GM19328 (cell line): ENCODE measurements around the gene IL17RA.

Experiments
- ATAC-seq: cut with Tn5 transposase; IDR thresholded peaks from one replicate; pipeline ENCODE4 v1.9.1; 2021; ENCODE audit warnings: mild to moderate bottlenecking, moderate library complexity; ENCODE audit not compliant: unreplicated experiment

The IL17RA gene

DNA sequence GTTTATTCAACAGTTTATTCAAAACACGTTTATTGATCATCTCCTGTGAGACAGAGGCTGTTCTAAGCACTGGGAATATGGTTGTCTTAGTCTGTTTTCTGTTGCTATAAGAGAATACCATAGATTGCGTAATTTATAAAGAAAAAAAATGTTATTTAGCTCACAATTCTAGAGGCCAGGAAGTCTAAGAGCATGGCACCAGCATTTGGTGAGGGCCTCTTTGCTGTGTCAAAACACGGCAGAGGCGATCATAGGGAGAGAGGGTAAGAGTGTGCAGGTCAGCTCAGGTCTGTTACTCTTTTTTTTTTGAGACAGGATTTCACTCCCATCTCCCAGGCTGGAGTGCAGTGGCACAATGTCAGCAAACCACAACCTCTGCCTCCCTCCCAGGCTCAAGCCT is 5.2 kb upstream of the IL17RA start:
- ATAC-seq: no peak

DNA sequence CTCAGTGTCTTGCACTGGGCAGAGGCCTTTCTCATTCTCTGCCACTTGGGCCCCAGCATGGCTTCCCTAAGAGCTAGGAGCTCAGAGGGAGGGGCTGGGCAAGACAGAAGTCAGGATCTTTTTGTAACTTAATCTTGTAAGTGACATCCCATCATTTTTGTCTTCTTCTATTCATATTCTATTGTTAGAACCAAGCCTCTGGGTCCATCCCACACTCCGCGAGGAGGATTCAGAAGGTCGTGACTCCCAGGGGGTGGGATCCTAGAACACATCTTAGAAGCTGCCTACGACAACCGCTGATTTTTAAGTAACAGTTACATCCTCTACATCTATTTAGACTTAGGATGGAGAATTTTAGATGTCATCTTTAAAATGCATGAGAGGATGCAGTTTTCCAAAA is 1.5 kb upstream of the IL17RA start:
- ATAC-seq: no peak

DNA sequence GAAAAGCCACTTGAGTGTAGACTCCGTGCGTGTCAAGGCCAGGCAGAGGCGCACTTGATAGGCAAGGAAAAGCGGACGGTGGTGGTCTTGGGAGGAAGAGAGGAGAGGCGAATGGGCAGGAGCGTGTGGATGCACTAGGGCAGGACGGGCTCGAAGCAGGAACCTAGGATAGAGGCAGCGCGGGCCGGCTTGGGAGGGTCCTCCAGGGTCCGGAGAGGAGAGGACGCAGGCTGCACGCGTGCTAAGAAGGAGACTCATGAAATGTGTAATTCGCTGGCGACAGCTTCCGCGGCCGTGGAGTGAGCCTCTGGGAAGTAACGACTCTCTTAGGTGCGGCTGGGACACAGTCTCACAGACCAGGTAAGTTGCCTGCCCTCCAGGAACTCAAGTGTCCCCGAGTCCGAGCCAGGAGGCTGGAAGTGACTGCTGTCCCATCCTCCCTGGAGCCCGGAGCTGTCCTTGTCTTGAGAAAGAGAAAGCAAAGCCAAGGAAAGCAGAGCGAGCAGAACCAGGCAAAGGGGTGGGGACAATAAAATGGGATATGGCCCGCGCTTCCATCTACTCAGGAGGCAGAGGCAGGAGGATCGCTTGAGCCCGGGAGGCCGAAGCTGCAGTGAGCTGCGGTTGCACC is 874 bp upstream of the IL17RA start:
- no peak for ATAC-seq

DNA sequence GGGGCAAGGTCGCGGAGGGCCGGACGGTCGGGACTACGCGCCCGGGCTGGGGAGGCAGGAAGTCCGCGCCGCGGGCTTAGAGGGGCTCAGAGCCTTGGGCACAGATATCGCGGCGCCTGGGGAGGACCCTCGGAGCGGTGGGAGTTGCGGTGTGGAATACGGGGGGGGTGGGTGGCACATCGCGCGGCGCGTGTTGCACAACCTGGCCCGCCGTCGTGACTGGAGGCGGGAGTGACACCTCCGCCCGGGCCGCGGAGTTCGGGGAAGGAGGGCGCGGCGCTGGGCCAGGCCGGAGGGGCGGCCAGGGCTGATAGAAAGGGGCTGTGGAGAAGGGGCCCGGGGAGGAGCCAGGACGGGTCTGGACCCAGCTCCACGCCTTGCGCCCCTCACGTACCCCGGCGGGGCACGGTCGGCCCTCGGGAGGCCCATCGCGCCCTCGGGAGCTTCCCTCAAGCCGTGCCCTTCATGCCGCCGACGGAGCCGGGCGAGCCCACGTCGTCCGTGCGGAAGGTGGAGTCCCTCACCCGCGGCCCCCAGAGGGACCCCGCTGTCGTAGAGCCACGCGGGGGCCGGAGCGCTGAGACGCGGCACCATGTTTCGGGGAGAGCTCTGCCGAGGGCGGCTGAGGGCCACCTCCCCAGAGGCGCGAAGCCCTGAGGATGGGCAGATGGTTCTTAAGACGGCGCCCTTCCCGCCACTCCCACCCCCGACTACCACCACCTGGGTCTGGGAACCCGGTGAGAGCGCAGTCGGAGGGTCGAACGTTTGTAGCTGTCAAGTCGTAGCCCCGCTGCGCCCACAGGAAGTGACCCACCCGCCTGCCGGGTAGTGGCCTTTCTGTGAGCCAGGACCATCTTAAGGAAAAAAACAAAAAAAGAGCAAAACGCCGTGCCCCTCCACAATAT is 729 bp downstream of the IL17RA start:
- no peak for ATAC-seq

DNA sequence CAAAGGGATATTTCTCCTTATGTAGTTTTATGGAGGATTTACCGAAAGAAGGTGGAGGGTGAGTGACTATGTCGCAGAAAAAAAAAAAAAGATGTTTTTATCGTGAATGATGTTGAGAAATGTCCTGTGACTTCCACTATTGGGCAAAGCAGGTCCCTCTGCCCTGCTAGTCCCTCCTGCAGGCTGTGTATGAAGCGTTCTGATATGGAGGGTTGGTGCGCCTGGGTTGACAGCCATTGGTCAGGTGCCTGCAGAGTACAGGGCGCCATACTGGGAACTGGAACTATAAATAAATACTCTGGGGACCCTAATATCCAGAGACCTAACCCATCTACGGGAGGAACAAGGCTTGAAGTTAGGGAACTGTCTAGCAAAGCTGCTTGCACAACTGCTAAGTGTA is 1.5 kb downstream of the IL17RA start:
- no peak for ATAC-seq

DNA sequence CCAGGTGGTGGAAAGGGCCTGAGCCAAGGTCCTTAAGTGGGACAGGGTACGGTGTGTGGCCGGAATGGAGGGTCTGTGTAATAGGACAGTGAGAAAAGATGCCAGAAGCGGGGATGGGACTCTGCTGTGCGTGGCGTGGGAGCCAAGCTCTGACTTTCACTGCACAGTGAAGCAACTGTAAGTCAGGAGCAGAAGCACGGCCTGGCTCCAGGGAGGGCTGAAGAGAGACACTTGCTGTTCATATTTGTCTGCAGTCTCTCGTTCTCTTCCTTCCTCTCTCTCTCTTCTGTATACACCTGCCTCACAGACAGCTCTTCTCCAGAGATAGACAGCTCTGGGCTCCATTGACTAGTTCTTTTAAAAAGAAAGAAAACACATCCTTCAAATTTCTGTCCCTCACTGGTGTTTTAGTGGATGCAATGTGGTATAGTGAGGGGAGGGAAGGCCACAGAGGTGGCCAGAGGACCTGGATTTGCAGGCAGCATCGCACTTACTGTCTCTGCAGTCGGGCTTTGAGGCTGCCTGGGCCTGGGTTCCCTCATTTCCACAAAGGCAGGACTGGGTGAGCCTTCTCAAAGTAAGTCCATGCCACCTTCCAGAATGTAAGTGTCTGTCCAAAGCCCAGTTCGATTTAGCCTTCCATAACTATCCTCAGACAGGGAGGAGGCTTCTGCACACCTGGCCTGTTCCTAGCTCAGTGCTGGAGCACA is 2.1 kb downstream of the IL17RA start:
- ATAC-seq: no peak

DNA sequence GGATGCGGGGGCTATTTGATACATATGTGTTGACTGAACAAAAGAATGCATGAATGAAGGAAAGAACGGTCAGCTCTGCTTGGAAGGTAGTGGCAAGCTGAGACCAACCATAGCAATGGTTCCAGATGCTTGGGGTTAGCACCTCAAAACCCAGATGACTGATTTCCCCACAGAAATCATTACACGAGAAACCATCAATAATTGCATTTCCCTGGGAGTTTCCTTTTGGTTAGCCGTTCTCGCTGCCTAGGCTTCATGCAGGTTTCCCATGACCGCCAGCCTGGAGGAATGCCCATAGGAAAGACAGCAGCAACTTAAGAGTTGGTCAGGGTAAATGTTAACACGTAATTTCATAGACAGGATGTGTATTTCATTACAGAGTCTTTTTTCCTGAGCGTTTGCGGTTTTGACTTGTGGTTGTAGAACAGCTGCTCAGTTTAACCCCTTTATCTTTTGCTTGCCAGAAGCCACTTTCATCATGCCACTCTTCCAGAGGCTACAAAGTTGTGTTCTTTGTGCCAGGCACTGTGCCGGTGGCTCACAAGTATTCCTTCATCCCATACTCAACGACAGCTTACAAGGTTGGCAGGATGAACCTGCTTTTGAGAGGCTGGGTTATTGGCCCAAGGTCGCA is 2.8 kb downstream of the IL17RA start:
- ATAC-seq: no peak

DNA sequence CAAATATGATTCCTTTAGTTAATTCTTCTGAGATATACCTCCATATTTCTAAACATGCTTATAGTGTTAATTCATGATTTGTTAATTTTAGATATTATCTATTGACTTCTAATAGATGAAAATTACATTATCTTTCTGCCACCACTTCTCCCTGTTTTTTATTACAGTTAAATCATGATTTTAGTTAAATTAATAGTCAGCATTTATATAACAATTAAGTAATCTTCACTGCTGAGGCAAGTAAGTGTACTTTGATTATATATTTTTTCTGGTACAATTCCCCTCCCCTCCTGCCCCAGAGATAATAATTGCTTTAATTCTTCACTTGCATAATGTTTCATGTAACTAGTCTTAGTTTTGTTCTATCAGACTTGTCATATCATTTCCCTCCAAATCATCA is 5.8 kb downstream of the IL17RA start:
- ATAC-seq: no peak

DNA sequence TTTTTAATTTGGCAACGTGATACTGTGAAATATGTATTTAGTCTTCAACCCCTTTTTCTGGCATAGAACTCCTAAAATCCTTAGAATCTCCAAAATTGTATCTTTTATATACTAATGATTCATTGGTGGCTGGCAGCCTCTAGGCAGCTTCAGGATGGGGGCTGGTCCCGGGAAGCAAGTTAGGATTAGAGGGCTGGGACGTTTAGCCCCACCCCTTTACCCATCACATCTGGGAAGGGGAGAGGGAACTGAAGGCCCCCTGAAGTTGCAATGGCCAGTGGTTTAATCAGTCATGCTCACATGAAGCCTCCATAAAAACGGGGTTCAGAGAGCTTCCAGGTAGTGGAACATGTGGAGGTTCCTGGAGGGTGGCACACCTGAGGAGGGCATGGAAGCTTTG is 7.1 kb downstream of the IL17RA start:
- ATAC-seq: no peak

DNA sequence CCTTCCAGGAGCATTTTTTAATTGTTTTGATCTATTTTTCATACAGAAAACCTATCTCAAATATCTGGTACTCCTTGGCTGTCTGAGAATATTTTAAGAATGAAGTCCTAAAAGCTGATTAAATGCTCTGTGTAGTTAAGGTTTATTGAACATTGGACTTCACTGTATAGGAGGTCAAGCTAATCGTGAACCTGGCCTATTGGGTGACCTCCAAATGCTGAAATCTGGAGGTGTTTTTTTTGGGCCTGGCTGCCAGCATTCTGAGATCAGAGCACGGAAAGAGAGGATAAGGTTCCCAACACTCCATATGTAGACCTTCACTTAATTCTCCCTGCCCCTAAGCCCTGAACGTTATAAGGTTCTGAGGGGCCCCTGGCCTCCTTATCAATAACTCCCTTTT is 8.3 kb downstream of the IL17RA start:
- ATAC-seq: no peak

DNA sequence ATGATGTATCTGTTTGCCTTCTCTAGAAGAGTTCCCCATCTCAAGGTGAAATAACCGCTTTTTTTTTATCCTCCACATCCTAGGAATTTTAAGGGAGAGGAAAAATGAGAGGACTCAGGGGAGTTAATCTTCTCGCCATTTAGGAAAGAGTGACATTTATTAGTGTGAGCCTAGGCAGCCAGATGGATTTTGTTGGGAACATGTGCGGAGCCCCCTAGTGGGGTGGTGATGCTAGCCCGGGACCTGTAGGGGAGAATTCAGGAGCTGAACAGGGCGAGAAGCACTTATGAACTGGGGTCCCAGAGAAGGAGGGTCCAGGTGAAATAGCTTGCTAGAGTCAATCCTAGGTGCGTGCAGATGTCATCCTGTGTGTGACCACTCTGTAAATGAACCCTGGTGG is 10.7 kb downstream of the IL17RA start:
- no peak for ATAC-seq

DNA sequence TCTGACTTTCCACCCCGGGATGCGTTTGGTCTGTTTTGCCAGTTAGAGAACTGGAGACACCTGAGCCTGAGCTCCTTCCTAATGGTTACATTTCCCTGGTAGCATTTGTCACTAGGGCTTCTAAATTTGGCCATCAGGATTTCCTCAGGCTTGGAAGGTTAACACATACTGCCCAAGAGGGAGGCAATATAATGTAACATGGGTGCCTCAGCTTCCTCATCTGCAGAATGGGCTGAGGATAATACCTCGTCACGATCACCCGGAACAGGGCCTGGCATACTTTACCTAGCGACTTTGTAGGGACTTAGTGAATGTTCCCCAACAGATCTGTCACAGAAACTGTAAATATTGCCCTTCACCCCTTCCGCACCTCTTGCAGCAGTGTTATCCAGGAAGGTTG is 11.3 kb downstream of the IL17RA start:
- ATAC-seq: no peak

DNA sequence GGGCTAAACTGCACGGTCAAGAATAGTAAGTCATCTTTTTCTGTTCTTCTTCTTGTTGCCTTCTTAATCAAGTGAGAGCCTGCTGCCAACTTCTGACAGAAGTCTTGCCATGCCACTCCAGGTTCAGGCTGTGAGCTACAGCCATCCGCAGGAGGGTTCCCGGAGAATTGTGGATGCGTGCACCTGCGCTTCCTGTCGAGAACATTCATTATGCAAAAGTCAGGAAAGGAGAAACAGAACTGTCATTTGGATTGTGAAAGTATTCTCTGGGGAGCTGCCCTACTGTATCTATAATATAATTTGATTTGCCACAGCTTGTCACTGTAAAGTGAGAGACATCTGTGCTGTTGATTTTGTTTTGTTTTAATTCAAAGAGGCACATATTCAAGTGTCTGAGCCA is 12.3 kb downstream of the IL17RA start:
- no peak for ATAC-seq

DNA sequence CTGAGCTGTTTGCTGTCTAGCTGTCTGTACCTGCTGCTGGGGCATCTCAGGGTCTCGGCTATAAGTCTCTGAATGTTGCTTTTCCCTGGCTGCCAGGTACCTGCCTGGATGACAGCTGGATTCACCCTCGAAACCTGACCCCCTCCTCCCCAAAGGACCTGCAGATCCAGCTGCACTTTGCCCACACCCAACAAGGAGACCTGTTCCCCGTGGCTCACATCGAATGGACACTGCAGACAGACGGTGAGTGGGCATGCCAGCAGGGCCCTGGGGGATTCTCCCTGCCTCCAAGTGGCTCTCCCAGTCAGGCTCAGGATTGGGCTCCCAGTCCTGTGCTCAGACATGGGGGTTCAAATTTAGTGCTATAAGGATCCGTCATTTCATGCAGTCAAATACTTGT is 12.9 kb downstream of the IL17RA start:
- no peak for ATAC-seq

DNA sequence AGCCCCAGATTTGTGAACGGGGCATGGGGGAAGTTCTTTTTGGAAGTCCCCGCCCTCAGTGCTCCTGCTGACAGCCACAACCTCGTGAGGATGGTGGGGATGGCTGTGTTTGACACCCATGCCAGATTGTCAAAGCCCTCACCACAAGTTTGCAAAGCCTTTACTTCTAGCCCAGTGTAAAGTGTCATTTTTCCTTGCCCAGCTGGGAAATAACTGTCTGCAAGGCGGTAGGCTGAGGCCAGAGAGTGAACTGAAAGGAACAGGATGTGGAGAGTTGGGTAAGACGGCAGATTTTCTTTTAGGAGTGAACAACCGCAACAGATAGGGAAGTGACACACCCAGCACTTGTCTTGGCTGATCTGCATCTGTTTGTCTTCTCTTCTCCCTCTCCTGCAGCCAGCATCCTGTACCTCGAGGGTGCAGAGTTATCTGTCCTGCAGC is 13.6 kb downstream of the IL17RA start:
- ATAC-seq: no peak

DNA sequence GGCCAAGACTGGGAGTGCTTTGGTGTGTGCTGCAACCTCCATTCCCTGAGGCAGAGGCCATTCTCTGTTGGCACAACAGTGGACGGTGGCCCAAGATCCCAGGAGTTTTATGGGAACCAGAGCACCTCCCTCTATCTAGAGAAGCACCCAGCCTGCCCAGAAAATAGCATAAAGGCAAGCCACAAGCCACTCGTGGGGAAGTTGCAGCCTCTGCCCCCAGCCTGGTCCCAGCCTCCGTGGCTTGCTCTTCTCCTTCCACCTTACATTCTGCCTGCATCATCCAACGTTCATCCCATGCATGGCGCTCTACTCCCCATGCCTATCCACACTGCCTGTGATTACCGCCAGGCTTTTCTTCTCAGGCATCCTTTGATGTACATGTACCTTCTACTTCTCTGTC is 15.8 kb downstream of the IL17RA start:
- no peak for ATAC-seq

DNA sequence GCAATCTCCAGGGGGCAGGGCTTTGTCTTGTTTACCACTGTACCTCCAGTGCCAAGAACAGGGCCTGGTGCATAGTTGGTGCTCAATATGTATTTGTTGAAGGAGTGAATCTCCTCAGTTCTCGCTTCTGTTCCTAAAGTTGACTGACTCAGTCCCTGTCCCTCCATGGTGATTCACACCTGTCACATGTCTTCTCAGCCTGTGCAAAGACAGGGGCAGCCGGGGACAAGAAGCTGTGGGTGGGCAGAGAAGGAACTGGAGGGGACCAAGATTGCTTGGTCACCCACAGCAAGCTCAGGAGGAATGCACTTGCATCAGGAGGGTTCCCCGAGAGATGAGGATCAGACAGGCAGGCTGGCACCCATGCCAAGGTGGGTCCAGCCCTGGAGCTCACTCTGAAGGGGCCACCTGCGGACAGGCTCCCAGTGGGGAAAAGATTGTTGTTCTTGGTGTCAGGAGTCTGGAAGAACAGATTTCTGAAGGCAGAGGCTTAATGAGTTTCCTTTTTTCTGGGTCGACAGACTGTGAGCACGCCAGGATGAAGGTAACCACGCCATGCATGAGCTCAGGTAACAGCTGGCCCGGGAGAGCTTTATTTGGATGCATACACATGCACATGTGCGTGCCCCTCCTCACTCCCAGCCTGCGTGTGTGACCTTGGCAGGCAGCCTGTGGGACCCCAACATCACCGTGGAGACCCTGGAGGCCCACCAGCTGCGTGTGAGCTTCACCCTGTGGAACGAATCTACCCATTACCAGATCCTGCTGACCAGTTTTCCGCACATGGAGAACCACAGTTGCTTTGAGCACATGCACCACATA is 16.9 kb downstream of the IL17RA start:
- no peak for ATAC-seq

DNA sequence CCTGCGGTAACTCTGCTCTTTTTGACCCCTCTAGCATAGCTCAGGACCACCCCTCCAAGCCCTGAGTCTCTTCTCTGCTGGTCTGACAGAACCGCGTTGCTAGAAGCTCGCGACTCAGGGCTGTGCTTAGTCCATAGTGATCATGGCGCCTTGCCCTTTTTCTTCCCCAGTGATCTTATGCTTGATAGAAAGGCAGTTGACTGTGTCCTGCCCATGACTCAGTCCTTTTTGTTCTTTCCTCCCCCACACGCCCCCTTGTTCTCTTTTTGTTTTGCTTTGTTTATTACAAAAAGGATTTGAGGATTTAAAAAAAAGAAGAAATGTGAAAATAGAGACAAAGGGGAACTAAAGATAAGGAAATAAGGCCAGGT is 17.5 kb downstream of the IL17RA start:
- ATAC-seq: no peak

DNA sequence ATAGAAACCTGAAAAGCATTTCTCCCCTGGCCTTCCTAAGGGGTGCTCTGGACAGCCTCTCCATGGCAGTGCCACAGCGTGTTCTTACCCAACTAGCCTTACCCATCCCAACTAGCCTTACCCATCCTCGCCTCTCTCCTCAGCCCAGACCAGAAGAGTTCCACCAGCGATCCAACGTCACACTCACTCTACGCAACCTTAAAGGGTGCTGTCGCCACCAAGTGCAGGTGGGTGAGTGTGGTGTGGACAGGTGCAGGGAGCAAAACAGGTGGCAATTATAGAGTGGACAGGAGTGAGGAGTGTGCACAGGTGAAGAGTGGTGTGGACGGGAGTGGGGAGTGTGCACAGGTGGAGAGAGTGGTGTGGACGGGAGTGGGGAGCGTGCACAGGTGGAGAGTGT is 18.6 kb downstream of the IL17RA start:
- ATAC-seq: no peak

DNA sequence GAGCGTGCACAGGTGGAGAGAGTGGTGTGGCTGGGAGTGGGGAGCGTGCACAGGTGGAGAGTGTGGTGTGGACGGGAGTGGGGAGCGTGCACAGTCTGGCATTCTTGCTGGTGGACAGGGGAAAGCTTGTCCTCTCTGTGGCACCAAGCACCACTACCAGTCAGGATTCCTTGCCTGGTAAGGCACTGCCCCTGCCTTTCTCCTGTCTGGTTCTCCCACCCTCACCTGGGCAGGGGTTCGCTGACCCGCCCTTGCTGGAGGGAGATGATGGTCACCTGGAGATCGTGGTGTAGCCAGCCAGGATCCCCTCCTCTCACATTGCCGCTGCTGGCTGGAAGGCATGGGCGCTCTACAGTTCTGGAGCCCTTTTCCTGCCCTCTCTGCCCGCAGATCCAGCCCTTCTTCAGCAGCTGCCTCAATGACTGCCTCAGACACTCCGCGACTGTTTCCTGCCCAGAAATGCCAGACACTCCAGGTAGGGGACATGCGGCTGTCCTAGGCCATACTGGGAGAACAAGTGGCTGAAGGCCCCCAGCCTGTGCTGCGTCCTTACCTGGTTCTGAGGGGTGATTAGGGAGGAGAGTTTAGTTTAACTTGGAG is 19.6 kb downstream of the IL17RA start:
- no peak for ATAC-seq
